ENCODE data around the gene SNCB.

- TF ChIP-seq EZH2phosphoT487 (IDR thresholded peaks at IDR 0.05; ENCODE audit: insufficient read depth, low read depth): no peak
- TF ChIP-seq EZH2 (IDR thresholded peaks at IDR 0.05; ENCODE audit: insufficient read depth, poor library complexity, severe bottlenecking): no peak
Measured at GRCh38 chr5:176671399-176671798, 41.1 kb upstream of the SNCB start.

Data from GM23248 (cell line).